Measurements from ENCODE around the gene SLC10A7.

SLC10A7 gene

GRCh38 chr4:146428298-146428697 is 93.4 kb downstream of the SLC10A7 start:
- Histone ChIP-seq H3K27me3 (replicated peaks; ENCODE audit: insufficient read depth, low read length) (no peaks in the 10 kb centered on the region), H4K20me1 (ENCODE audit: insufficient read depth, low read length) (no peaks in the 10 kb centered on the region), H3K79me2 (ENCODE audit: low read length) (no peaks in the 10 kb centered on the region), H2AFZ (ENCODE audit: low read length) (no peak overlapping the region), H3K36me3 (replicated peaks; ENCODE audit: insufficient read depth, low read length) (no peaks in the 10 kb centered on the region), H3K9me3 (replicated peaks; ENCODE audit: insufficient read depth, low read length) (no peaks in the 10 kb centered on the region), H3F3A (ENCODE audit: insufficient read depth, low read length) (no peaks in the 10 kb centered on the region), H3K27ac (ENCODE audit: low read length) (no peak overlapping the region), H3K4me3 (ENCODE audit: low read length) (no peak overlapping the region), H3K4me2 (ENCODE audit: low read depth, low read length) (no peak overlapping the region), H3K9me2 (replicated peaks; ENCODE audit: insufficient read depth, low read length) (no peaks in the 10 kb centered on the region), H3K9ac (ENCODE audit: low read length) (no peak overlapping the region), H3K4me1 (ENCODE audit: low read length) (no peaks in the 10 kb centered on the region)
- TF ChIP-seq EZH2phosphoT487 (IDR thresholded peaks at IDR 0.05; ENCODE audit: low read length), result no peak
- TF ChIP-seq EZH2 (optimal IDR thresholded peaks at IDR 0.05; ENCODE audit: low read depth, low read length), result no peak
- no peak for TF ChIP-seq CTCF (IDR thresholded peaks at IDR 0.05; ENCODE audit: low read length)
- DNase-seq, result no peak

- H2AFZ ChIP-seq (ENCODE audit: low read length), result no peak overlapping the region
- no peaks in the 10 kb centered on the region for H3K4me1 ChIP-seq (ENCODE audit: low read length)
- H3K4me3 ChIP-seq (ENCODE audit: low read length), result no peak overlapping the region
- no peaks in the 10 kb centered on the region for H3K27me3 ChIP-seq (replicated peaks; ENCODE audit: insufficient read depth, low read length)
- TF ChIP-seq CTCF (IDR thresholded peaks at IDR 0.05; ENCODE audit: low read length) (no peak), EZH2phosphoT487 (IDR thresholded peaks at IDR 0.05; ENCODE audit: low read length) (no peak), EZH2 (optimal IDR thresholded peaks at IDR 0.05; ENCODE audit: low read depth, low read length) (no peak)
- H3K4me2 ChIP-seq (ENCODE audit: low read depth, low read length), result no peak overlapping the region
- no peaks in the 10 kb centered on the region for H3K36me3 ChIP-seq (replicated peaks; ENCODE audit: insufficient read depth, low read length)
- no peaks in the 10 kb centered on the region for H3F3A ChIP-seq (ENCODE audit: insufficient read depth, low read length)
- H3K27ac ChIP-seq (ENCODE audit: low read length), result no peak overlapping the region
- no peaks in the 10 kb centered on the region for H3K9me3 ChIP-seq (replicated peaks; ENCODE audit: insufficient read depth, low read length)
- no peak overlapping the region for H3K9ac ChIP-seq (ENCODE audit: low read length)
- H3K79me2 ChIP-seq (ENCODE audit: low read length), result no peaks in the 10 kb centered on the region
- H4K20me1 ChIP-seq (ENCODE audit: insufficient read depth, low read length), result no peaks in the 10 kb centered on the region
- no peak for DNase-seq
- no peaks in the 10 kb centered on the region for H3K9me2 ChIP-seq (replicated peaks; ENCODE audit: insufficient read depth, low read length)
These were observed 103.9 kb downstream of the SLC10A7 start for GRCh38 chr4:146417822-146418221.

- H3F3A ChIP-seq (ENCODE audit: insufficient read depth, low read length), result no peaks in the 10 kb centered on the region
- no peaks in the 10 kb centered on the region for H3K4me1 ChIP-seq (ENCODE audit: low read length)
- TF ChIP-seq EZH2phosphoT487 (IDR thresholded peaks at IDR 0.05; ENCODE audit: low read length) (no peak), EZH2 (optimal IDR thresholded peaks at IDR 0.05; ENCODE audit: low read depth, low read length) (no peak), CTCF (IDR thresholded peaks at IDR 0.05; ENCODE audit: low read length) (no peak)
- H3K27ac ChIP-seq (ENCODE audit: low read length), result no peak overlapping the region
- no peak overlapping the region for H3K4me3 ChIP-seq (ENCODE audit: low read length)
- H3K9me3 ChIP-seq (replicated peaks; ENCODE audit: insufficient read depth, low read length), result no peaks in the 10 kb centered on the region
- no peaks in the 10 kb centered on the region for H3K79me2 ChIP-seq (ENCODE audit: low read length)
- H3K9ac ChIP-seq (ENCODE audit: low read length), result no peak overlapping the region
- H3K4me2 ChIP-seq (ENCODE audit: low read depth, low read length), result no peak overlapping the region
- H3K36me3 ChIP-seq (replicated peaks; ENCODE audit: insufficient read depth, low read length), result no peaks in the 10 kb centered on the region
- no peak overlapping the region for H2AFZ ChIP-seq (ENCODE audit: low read length)
- H3K9me2 ChIP-seq (replicated peaks; ENCODE audit: insufficient read depth, low read length), result no peaks in the 10 kb centered on the region
- H4K20me1 ChIP-seq (ENCODE audit: insufficient read depth, low read length), result no peaks in the 10 kb centered on the region; the same call in 1 of the 2 replicates
- H3K27me3 ChIP-seq (replicated peaks; ENCODE audit: insufficient read depth, low read length), result no peaks in the 10 kb centered on the region
- DNase-seq, result no peak
These were observed 105.9 kb downstream of the SLC10A7 start for GRCh38 chr4:146415829-146416228.
